Muscle of leg (tissue), 11 donors: ENCODE measurements around the gene HPSE2. TPM values are rescaled to one million over a fixed set of nuclear protein-coding genes. Genes with fewer than 3 reads are reported as not detected.

Experiments
- DNase-seq: peaks from one replicate; pipeline ENCODE4 v3.0.0; 2013
- H3K27ac ChIP-seq: one replicate; pipeline ENCODE4 v1.5.1; 2013; ENCODE audit warnings: mild to moderate bottlenecking, low read length, control low read depth
- H3K27me3 ChIP-seq: one replicate; pipeline ENCODE4 v1.6.1; 2013; ENCODE audit warnings: low read length; ENCODE audit not compliant: control insufficient read depth, insufficient read depth
- H3K36me3 ChIP-seq: one replicate; pipeline ENCODE4 v1.6.1; 2013; ENCODE audit warnings: low read length; ENCODE audit not compliant: control insufficient read depth, insufficient read depth
- H3K4me1 ChIP-seq: one replicate; pipeline ENCODE4 v1.6.1; 2013; ENCODE audit warnings: low read length; ENCODE audit not compliant: control insufficient read depth, insufficient read depth
- H3K4me3 ChIP-seq: one replicate; pipeline ENCODE4 v1.5.1; 2013; ENCODE audit warnings: low read length, control low read depth
- H3K9me3 ChIP-seq: replicated peaks from 2 replicates; pipeline ENCODE4 v1.6.1; 2013; ENCODE audit warnings: low read depth, low read length; ENCODE audit not compliant: control insufficient read depth
- whole genome bisulfite sequencing: methylation state at CpG from one replicate; pipeline ENCODE4 v1.1.5; 2013; ENCODE audit warnings: missing lambda C conversion rate; ENCODE audit not compliant: insufficient coverage; 5-methylcytosine and 5-hydroxymethylcytosine counted together
- polyA plus RNA-seq, 8 donors: library from polyadenylated mRNA; unstranded; fragments of 120-200 nt; gene quantifications; one replicate each; pipeline versions ENCODE4 v1.2.1 to v1.2.3, GENCODE V29; 2013; ENCODE audit warnings: inconsistent platforms in 1 of 8, low replicate concordance in 1 of 8; ENCODE audit not compliant: insufficient read length in 8 of 8, insufficient read depth in 1 of 8
- total RNA-seq: library from RNA; stranded (reverse); fragments of 120-200 nt; gene quantifications from one replicate; pipeline ENCODE4 v1.2.4, GENCODE V29; 2013

Gene HPSE2
- total and polyA plus RNA-seq, 9 donors = 0.04 to 0.57 (median 0.13) TPM; not detected in 2

GRCh38 chr10:98817396-98817795, 418.3 kb downstream of the HPSE2 start:
- Histone ChIP-seq H3K4me3 (no peak overlapping the region), H3K36me3 (no peaks in the 10 kb centered on the region), H3K9me3 (no peaks in the 10 kb centered on the region), H3K4me1 (no peaks in the 10 kb centered on the region), H3K27ac (no peak overlapping the region), H3K27me3 (no peaks in the 10 kb centered on the region)
- WGBS = 80% methylated on average over 1 of the region's 3 CpGs
- no peak for DNase-seq

- peak; percentile 2 for DNase-seq
- Histone ChIP-seq H3K36me3 (no peaks in the 10 kb centered on the region), H3K27me3 (no peaks in the 10 kb centered on the region), H3K9me3 (no peaks in the 10 kb centered on the region), H3K4me3 (no peak overlapping the region), H3K27ac (no peak overlapping the region), H3K4me1 (no peaks in the 10 kb centered on the region)
- 71% methylated on average over 2 of the region's 8 CpGs for WGBS
Measured at GRCh38 chr10:98815039-98815885, 420.4 kb downstream of the HPSE2 start.

GRCh38 chr10:98814470-98814869, 421.2 kb downstream of the HPSE2 start:
- H3K36me3 ChIP-seq = no peaks in the 10 kb centered on the region
- WGBS = no CpG with 5 or more reads among the region's 3 CpGs
- no peak overlapping the region for H3K4me3 ChIP-seq
- H3K27me3 ChIP-seq = no peaks in the 10 kb centered on the region
- H3K27ac ChIP-seq = no peak overlapping the region
- no peaks in the 10 kb centered on the region for H3K9me3 ChIP-seq
- no peak for DNase-seq
- H3K4me1 ChIP-seq = no peaks in the 10 kb centered on the region

GRCh38 chr10:98808282-98808892, 427.3 kb downstream of the HPSE2 start:
- Histone ChIP-seq H3K27me3 (no peaks in the 10 kb centered on the region), H3K27ac (no peak overlapping the region), H3K4me1 (no peaks in the 10 kb centered on the region), H3K9me3 (no peaks in the 10 kb centered on the region), H3K36me3 (no peaks in the 10 kb centered on the region), H3K4me3 (no peak overlapping the region)
- no peak for DNase-seq
- WGBS = 88% methylated on average over 1 of the region's 2 CpGs

- Histone ChIP-seq H3K9me3 (no peaks in the 10 kb centered on the region), H3K36me3 (no peaks in the 10 kb centered on the region), H3K27ac (no peak overlapping the region), H3K4me3 (no peak overlapping the region), H3K27me3 (no peaks in the 10 kb centered on the region), H3K4me1 (no peaks in the 10 kb centered on the region)
- DNase-seq = no peak
Measured at GRCh38 chr10:98800263-98800662, 435.4 kb downstream of the HPSE2 start.

GRCh38 chr10:98795467-98795866, 440.2 kb downstream of the HPSE2 start:
- Histone ChIP-seq H3K36me3 (no peaks in the 10 kb centered on the region), H3K9me3 (no peaks in the 10 kb centered on the region), H3K27me3 (no peaks in the 10 kb centered on the region), H3K4me1 (no peaks in the 10 kb centered on the region), H3K4me3 (no peak overlapping the region), H3K27ac (no peak overlapping the region)
- DNase-seq = no peak
- no CpG with 5 or more reads among the region's 2 CpGs for WGBS

GRCh38 chr10:98790817-98791216, 444.8 kb downstream of the HPSE2 start:
- Histone ChIP-seq H3K36me3 (no peaks in the 10 kb centered on the region), H3K27me3 (no peaks in the 10 kb centered on the region), H3K4me1 (no peaks in the 10 kb centered on the region), H3K27ac (no peak overlapping the region), H3K9me3 (no peaks in the 10 kb centered on the region), H3K4me3 (no peak overlapping the region)
- peak; percentile 8 for DNase-seq

GRCh38 chr10:98778277-98778759, 457.3 kb downstream of the HPSE2 start:
- no peaks in the 10 kb centered on the region for H3K4me1 ChIP-seq
- no peaks in the 10 kb centered on the region for H3K9me3 ChIP-seq
- no peak overlapping the region for H3K4me3 ChIP-seq
- 60% methylated on average over 1 of the region's 3 CpGs for WGBS
- no peaks in the 10 kb centered on the region for H3K27me3 ChIP-seq
- no peak overlapping the region for H3K27ac ChIP-seq
- no peaks in the 10 kb centered on the region for H3K36me3 ChIP-seq
- DNase-seq = no peak

- no peak for DNase-seq
- Histone ChIP-seq H3K4me1 (no peaks in the 10 kb centered on the region), H3K27ac (no peak overlapping the region), H3K36me3 (no peaks in the 10 kb centered on the region), H3K9me3 (peaks cover 2% of the 10 kb centered on the region), H3K27me3 (no peaks in the 10 kb centered on the region), H3K4me3 (no peak overlapping the region)
- no CpG with 5 or more reads among the region's 3 CpGs for WGBS
Measured at GRCh38 chr10:98758463-98758862, 477.2 kb downstream of the HPSE2 start.

- no peaks in the 10 kb centered on the region for H3K9me3 ChIP-seq
- peak; percentile 9 for DNase-seq
- no peaks in the 10 kb centered on the region for H3K36me3 ChIP-seq
- H3K27me3 ChIP-seq = no peaks in the 10 kb centered on the region
- no peak overlapping the region for H3K27ac ChIP-seq
- no peaks in the 10 kb centered on the region for H3K4me1 ChIP-seq
- H3K4me3 ChIP-seq = no peak overlapping the region
- no CpG with 5 or more reads among the region's 1 CpG for WGBS
Measured at GRCh38 chr10:98748298-98748697, 487.4 kb downstream of the HPSE2 start.
